Measurements from ENCODE around the gene DIAPH2.
"Not testable (repeated sequence)": the region's sequence is repeated elsewhere in the genome, so short reads cannot be mapped to it uniquely, and the experiment has no call there.

Gene DIAPH2

GRCh38 chrX:96833333-96833732 is 148.7 kb downstream of the DIAPH2 start:
- no peak for DNase-seq (ENCODE audit: low spot score)

DNA sequence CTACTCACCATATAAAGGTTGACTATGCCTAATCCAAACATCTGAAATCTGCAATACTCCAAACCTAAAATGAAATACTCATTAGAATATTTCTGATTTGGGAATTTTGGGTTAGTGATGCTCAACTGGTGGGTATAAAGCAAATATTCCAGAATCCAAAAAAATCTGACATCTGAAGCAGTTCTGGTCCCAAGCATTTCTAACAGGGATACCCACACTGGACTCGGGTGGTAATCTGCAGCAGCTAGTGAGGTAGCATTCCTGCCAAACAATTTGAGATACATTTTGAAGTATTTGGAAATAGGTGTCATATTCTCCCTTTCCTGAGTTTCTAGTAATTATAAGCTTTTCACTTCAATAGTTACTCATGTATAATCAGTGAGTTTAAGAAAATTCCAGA is 149.5 kb downstream of the DIAPH2 start:
- DNase-seq (ENCODE audit: low spot score), result no peak

GRCh38 chrX:96835660-96836289 is 151.1 kb downstream of the DIAPH2 start:
- no peak for DNase-seq (ENCODE audit: low spot score)

DNA sequence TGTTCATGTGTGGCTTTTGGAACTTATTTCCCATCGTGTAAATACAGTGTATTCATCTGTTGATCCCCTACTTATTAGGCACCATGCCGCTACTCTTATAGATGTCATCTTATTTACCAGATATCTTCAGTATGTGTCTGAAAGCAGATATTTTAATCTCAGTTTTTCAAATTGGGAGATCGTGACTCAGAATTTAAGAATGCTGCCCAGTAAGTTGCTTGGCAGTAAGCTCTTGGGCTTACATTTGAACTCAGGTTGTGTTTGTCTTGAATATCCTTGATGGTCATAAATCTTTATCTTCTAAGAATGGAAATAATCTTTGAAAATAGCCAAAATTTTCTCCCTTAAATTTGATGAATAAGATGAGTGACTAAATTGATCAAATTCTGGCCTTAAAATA is 153.2 kb downstream of the DIAPH2 start:
- DNase-seq (ENCODE audit: low spot score), result no peak

DNA sequence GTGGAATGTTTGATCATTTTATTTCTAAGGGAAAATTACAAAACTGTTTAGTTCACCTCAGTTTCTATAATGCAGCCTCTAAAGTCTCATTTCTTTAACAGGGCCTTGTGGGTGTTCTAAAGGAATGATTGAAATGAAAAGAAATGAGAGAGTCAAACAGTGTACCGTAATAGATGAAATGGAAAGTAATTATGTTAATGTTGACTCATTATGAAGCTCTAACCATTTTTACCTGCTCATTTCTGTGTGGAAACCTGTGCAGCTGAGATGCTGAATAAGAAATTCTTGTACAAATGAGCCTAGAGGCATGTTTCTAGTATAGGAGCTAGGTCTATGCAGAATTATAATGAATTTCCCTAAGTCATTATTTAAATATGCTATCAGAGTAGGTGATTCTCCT is 153.9 kb downstream of the DIAPH2 start:
- peak; percentile 19 for DNase-seq (ENCODE audit: low spot score)

GRCh38 chrX:96841325-96841724 is 156.7 kb downstream of the DIAPH2 start:
- peak; percentile 2 for DNase-seq (ENCODE audit: low spot score)

DNA sequence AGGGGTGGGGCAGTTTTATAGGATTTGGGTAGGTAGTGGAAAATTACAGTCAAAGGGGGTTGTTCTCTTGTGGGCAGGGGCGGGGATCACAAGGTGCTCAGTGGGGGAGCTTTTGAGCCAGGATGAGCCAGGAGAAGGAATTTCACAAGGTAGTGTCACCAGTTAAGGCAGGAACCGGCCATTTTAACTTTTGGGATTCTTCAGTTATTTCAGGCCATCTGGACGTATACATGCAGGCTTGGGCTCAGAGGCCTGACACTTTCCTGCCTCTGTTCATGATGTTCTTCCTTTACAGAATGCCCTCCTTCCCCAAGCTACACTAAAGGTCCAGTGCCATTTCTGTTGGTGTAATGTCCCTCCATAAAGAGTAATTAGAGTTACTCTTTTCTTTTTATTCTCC is 157.2 kb downstream of the DIAPH2 start:
- DNase-seq (ENCODE audit: low spot score), result not testable (repeated sequence)

DNA sequence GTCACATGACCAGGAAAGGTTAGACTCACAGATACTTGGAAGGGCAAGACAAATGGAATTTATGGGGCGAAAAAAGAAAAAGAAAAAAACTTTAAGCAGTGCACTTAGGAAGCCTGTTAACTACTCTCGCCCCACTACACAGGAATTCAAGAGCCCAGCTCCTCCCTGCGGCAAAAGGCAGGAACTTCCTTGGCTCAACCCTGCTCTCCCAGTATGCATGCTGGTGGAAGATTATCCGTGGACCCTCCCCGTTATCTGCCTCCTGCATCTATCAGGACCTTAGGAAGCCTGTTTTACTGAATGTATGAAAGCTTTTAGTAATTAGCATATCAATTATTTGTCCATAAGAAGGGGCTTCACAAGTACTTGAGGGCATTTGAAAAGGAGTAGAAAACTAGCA is 158.9 kb downstream of the DIAPH2 start:
- DNase-seq (ENCODE audit: low spot score), result no peak

DNA sequence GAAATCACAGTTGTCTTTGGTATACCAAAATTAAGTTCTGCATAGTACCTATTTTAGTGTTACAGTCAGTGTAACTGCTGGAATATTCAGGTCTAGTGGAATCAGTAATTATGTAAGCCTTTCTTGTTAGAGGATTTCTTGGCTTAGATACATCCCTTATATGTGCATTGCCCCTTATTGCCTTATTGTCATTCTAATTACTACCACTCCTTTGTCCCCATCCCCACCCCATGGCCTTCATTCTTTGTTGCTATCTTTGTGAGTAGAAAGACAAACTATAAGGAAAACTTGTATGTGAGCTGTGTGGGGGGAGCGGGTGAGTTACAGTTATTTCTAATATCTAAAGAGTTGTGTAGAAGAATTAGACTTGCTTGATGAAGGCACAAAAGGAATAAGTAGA is 162.2 kb downstream of the DIAPH2 start:
- DNase-seq (ENCODE audit: low spot score), result no peak

DNA sequence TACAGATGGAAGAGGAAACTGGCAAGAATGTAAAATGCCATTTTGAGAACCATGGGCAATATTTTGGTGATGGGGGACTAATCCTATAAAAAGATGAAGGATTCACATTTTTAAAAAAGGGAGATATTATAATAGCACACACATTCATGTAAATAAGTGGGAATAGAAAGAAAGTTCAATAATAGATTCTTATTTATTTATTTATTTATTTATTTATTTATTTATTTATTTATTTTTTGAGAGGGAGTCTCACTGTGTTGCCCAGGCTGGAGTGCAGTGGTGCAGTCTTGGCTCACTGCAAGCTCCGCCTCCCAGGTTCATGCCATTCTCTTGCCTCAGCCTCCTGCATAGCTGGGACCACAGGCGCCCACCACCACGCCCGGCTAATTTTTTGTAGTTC is 174.8 kb downstream of the DIAPH2 start:
- DNase-seq (ENCODE audit: low spot score), result not testable (repeated sequence)

- no peak for DNase-seq (ENCODE audit: low spot score)
Observed at GRCh38 chrX:96861218-96861617, 176.6 kb downstream of the DIAPH2 start.

DNA sequence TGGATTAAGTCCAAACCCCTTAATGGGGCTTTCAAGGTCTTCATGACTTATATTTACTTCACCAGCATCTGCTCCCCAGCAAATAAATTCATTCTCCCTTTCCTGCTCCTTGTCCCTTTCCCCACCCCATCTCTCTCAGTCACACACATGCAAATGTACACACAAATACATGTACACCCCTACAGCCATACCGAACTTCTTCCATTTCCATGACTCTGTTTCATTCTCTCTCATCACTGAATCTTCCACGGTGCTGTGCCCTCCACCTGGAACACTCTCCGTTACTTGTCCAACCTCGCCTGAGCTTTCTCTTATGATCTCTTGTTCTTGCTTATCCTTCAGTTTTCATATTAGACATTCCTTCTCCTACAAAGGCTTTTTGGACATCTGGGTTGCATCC is 177.0 kb downstream of the DIAPH2 start:
- DNase-seq (ENCODE audit: low spot score), result no peak

DNA sequence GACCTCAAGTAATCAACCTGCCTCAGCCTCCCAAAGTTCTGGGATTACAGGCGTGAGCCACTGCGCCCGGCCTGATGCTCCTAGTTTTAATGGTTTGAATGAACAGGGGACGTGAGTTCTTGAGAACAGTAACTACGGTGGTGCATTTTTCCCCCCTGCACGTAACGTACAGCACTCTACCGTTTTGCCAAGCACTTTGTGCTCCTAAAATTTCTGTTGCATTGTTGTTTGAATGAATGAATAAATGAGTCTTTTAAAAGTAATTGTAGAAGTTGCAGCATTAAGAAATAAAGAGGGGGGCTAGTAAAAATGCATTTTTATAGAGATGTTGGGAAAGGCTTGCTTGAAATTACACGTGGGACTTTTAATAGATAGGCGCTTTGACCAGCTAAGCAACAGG is 199.0 kb downstream of the DIAPH2 start, which contains the start of gene RPA4:
TSS of gene RPA4 (plus strand) at position 301 of the 400 bp plus-strand sequence. CDS start 403 bp downstream, outside the sequence.
- DNase-seq (ENCODE audit: low spot score), result no peak

GRCh38 chrX:96884027-96884426 is 199.4 kb downstream of the DIAPH2 start:
- DNase-seq (ENCODE audit: low spot score), result no peak

DNA sequence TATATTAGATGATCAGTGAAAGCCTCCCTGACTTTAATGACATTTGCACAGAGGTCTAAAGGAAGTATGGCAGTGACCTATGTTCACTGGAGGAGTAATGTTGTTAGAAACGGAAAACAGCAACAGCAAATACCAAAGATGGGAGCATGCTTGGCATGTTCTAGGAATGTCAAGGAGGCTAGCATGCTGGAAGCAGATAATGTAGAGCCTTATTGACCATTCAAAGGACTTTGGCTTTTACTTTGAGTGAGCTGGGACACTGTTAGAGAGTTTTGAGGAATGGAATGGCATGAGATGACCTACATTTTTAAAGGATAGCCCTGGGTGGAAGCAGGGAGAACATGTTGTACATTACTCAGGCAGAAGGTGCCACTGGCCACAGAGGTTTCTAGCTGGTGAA is 205.1 kb downstream of the DIAPH2 start:
- no peak for DNase-seq (ENCODE audit: low spot score)

DNA sequence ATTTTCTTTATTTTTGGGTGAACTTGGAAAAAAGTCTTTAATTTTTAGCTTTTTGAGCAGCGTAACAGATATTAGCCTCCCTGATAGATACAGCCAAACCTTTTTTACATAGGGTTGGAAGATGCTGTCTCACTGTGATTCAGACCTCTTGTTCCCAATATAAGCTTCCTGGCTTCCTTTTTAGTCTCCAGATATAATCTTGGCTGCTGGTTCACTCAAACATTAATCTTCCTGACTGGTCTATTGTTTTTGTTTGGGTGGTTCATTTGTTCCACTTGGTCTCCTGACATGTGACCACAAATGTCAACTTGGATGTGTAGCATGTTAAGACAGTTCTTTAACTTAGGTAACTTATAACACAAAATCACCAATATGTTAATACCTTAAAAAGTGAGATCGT is 222.1 kb downstream of the DIAPH2 start:
- DNase-seq (ENCODE audit: low spot score), result no peak

DNA sequence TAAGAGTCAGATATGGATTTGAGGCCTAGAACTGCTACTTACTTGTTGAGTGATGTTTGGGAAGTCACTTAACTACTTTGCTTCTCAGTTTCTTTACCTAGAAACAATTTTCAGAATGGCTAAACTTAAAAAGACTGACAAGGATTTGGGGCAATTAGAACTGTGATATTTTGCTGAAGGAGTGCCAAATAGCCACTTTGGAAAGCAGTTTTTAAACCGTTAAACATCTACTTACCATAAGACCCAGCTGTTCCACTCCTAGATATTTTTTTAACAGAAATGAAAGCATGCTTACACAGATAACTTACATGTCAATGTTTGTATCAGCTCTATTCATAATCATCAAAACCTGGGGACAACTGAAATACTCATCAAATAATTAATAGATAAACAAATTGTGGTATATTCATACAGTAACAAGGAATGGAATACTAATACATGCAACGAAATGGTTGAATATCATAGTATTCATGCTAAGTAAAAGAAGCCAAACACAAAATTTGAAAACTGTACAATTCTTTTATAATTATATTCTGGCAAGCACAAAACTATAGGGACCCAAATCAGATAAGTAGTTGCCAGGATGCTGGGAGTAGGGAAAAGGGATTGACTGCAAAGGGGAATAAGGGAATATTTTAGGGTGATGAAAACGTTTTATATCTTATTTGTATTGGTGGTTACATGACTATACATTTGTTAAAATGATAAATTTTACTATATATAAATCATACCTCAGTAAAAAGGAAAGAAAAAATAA is 223.1 kb downstream of the DIAPH2 start:
- no peak for DNase-seq (ENCODE audit: low spot score)

- peak; percentile 1 for DNase-seq (ENCODE audit: low spot score)
Observed at GRCh38 chrX:96909291-96909690, 224.6 kb downstream of the DIAPH2 start.

DNA sequence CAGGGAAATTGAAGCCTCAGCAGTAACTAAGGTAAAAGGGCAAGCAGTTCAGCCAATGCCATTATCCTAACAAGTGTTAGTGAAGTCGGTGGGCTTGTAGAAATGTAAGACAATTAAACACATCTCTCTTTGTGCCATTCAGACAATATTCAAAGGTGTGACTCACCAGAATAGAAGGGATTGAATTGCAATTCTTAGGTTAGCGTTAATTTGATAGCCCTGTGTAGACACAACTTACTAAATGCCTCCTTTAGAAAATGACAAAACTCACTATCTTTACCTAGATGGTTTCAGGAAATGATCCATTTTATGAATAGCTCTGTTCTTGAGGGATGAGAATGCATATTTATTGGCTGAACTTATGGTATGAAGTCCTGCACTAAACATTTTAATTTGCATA is 234.2 kb downstream of the DIAPH2 start:
- no peak for DNase-seq (ENCODE audit: low spot score)

GRCh38 chrX:96919672-96920071 is 235.0 kb downstream of the DIAPH2 start:
- no peak for DNase-seq (ENCODE audit: low spot score)

- DNase-seq (ENCODE audit: low spot score), result no peak
Observed at GRCh38 chrX:96924581-96924980, 239.9 kb downstream of the DIAPH2 start.

GRCh38 chrX:96929036-96929435 is 244.4 kb downstream of the DIAPH2 start:
- DNase-seq (ENCODE audit: low spot score), result no peak

GRCh38 chrX:96957718-96958117 is 273.1 kb downstream of the DIAPH2 start:
- DNase-seq (ENCODE audit: low spot score), result no peak

- DNase-seq (ENCODE audit: low spot score), result no peak
Observed at GRCh38 chrX:96971812-96972211, 287.2 kb downstream of the DIAPH2 start.
